ENCODE results near the gene PTPN12.
A peak's percentile ranks its signal among the peaks of the same experiment; 100 is the strongest.

PTPN12 gene

GRCh38 chr7:77655836-77656455, 118.9 kb downstream of the PTPN12 start:
- no peaks in the 10 kb centered on the region for H3F3A ChIP-seq (ENCODE audit: low read depth)
- H3K36me3 ChIP-seq (ENCODE audit: insufficient read depth, low read length) = no peaks in the 10 kb centered on the region
- no peak overlapping the region for H2AFZ ChIP-seq (ENCODE audit: low read length)
- no peaks in the 10 kb centered on the region for H3K27me3 ChIP-seq (ENCODE audit: insufficient read depth, low read length, poor library complexity, severe bottlenecking)
- no peak overlapping the region for H3K4me3 ChIP-seq (ENCODE audit: low read length, poor library complexity, severe bottlenecking)
- no peaks in the 10 kb centered on the region for H4K20me1 ChIP-seq (ENCODE audit: insufficient read depth, low read length, poor library complexity, severe bottlenecking)
- H3K9me3 ChIP-seq (ENCODE audit: insufficient read depth, low read depth, low read length) = no peaks in the 10 kb centered on the region
- no peaks in the 10 kb centered on the region for H3K79me2 ChIP-seq (ENCODE audit: insufficient read depth, low read length)
- H3K9ac ChIP-seq (ENCODE audit: low read depth, low read length, poor library complexity, severe bottlenecking) = no peak overlapping the region
- no peak overlapping the region for H3K4me2 ChIP-seq (ENCODE audit: low read depth, low read length, poor library complexity, severe bottlenecking)
- H3K9me2 ChIP-seq (replicated peaks; ENCODE audit: low read depth, low read length) = no peaks in the 10 kb centered on the region
- H3K4me1 ChIP-seq (ENCODE audit: insufficient read depth, low read length, poor library complexity, severe bottlenecking) = no peaks in the 10 kb centered on the region
- TF ChIP-seq EZH2phosphoT487 (IDR thresholded peaks at IDR 0.05; ENCODE audit: borderline replicate concordance) = no peak
- no peak for TF ChIP-seq CTCF (conservative IDR thresholded peaks at IDR 0.05; ENCODE audit: low read length)

- H3K4me3 ChIP-seq (ENCODE audit: low read length, poor library complexity, severe bottlenecking) = no peak overlapping the region
- no peaks in the 10 kb centered on the region for H3F3A ChIP-seq (ENCODE audit: low read depth)
- H2AFZ ChIP-seq (ENCODE audit: low read length) = no peak overlapping the region
- no peaks in the 10 kb centered on the region for H3K9me2 ChIP-seq (replicated peaks; ENCODE audit: low read depth, low read length)
- no peaks in the 10 kb centered on the region for H3K79me2 ChIP-seq (ENCODE audit: insufficient read depth, low read length)
- no peaks in the 10 kb centered on the region for H3K9me3 ChIP-seq (ENCODE audit: insufficient read depth, low read depth, low read length)
- H4K20me1 ChIP-seq (ENCODE audit: insufficient read depth, low read length, poor library complexity, severe bottlenecking) = no peaks in the 10 kb centered on the region
- no peaks in the 10 kb centered on the region for H3K27me3 ChIP-seq (ENCODE audit: insufficient read depth, low read length, poor library complexity, severe bottlenecking)
- H3K4me1 ChIP-seq (ENCODE audit: insufficient read depth, low read length, poor library complexity, severe bottlenecking) = no peaks in the 10 kb centered on the region
- TF ChIP-seq EZH2phosphoT487 (IDR thresholded peaks at IDR 0.05; ENCODE audit: borderline replicate concordance) (no peak), CTCF (conservative IDR thresholded peaks at IDR 0.05; ENCODE audit: low read length) (peak; percentile 91)
- H3K36me3 ChIP-seq (ENCODE audit: insufficient read depth, low read length) = no peaks in the 10 kb centered on the region
- no peak overlapping the region for H3K9ac ChIP-seq (ENCODE audit: low read depth, low read length, poor library complexity, severe bottlenecking)
- H3K4me2 ChIP-seq (ENCODE audit: low read depth, low read length, poor library complexity, severe bottlenecking) = no peak overlapping the region
Measured at GRCh38 chr7:77657427-77658224, 120.5 kb downstream of the PTPN12 start.

GRCh38 chr7:77658928-77659327, 121.8 kb downstream of the PTPN12 start:
- TF ChIP-seq EZH2phosphoT487 (IDR thresholded peaks at IDR 0.05; ENCODE audit: borderline replicate concordance) = no peak
- no peak for TF ChIP-seq CTCF (conservative IDR thresholded peaks at IDR 0.05; ENCODE audit: low read length)
- Histone ChIP-seq H3K4me3 (ENCODE audit: low read length, poor library complexity, severe bottlenecking) (no peak overlapping the region), H3K79me2 (ENCODE audit: insufficient read depth, low read length) (no peaks in the 10 kb centered on the region), H3K4me2 (ENCODE audit: low read depth, low read length, poor library complexity, severe bottlenecking) (no peak overlapping the region), H3K9ac (ENCODE audit: low read depth, low read length, poor library complexity, severe bottlenecking) (no peak overlapping the region), H3K4me1 (ENCODE audit: insufficient read depth, low read length, poor library complexity, severe bottlenecking) (no peaks in the 10 kb centered on the region), H3K27me3 (ENCODE audit: insufficient read depth, low read length, poor library complexity, severe bottlenecking) (no peaks in the 10 kb centered on the region), H3K36me3 (ENCODE audit: insufficient read depth, low read length) (no peaks in the 10 kb centered on the region), H3K9me3 (ENCODE audit: insufficient read depth, low read depth, low read length) (no peaks in the 10 kb centered on the region), H2AFZ (ENCODE audit: low read length) (no peak overlapping the region), H4K20me1 (ENCODE audit: insufficient read depth, low read length, poor library complexity, severe bottlenecking) (no peaks in the 10 kb centered on the region), H3F3A (ENCODE audit: low read depth) (no peaks in the 10 kb centered on the region), H3K9me2 (replicated peaks; ENCODE audit: low read depth, low read length) (no peaks in the 10 kb centered on the region)
